IgD-negative memory B cell (primary cell): ENCODE results near the gene RRM1. TPM values are rescaled to one million over a fixed set of nuclear protein-coding genes. Genes with fewer than 3 reads are reported as not detected.
"Not testable (repeated sequence)": the region's sequence is repeated elsewhere in the genome, so short reads cannot be mapped to it uniquely, and the experiment has no call there.

Experiments
- H3K27ac Mint-ChIP-seq, 3 donors: one replicate each; pipeline ENCODE4 v1.8.0; 2020 to 2022; ENCODE audit warnings: mild to moderate bottlenecking in 3 of 3, mixed read lengths in 3 of 3, moderate library complexity in 1 of 3
- H3K27me3 Mint-ChIP-seq: one replicate; pipeline ENCODE4 v1.8.0; 2021; ENCODE audit warnings: mixed read lengths
- H3K36me3 Mint-ChIP-seq: one replicate; pipeline ENCODE4 v1.8.0; 2020; ENCODE audit warnings: mild to moderate bottlenecking, mixed read lengths
- H3K4me1 Mint-ChIP-seq, 3 donors: one replicate each; pipeline ENCODE4 v1.8.0; 2020 to 2022; ENCODE audit warnings: mixed read lengths in 3 of 3, mild to moderate bottlenecking in 1 of 3
- H3K4me3 Mint-ChIP-seq, 4 donors: one replicate each; pipeline ENCODE4 v1.8.0; 2020 to 2022; ENCODE audit warnings: mild to moderate bottlenecking in 4 of 4, mixed read lengths in 4 of 4, moderate library complexity in 3 of 4
- H3K9me3 Mint-ChIP-seq, 3 donors: one replicate each; pipeline ENCODE4 v1.8.0; 2020 to 2021; ENCODE audit warnings: mixed read lengths in 3 of 3, mild to moderate bottlenecking in 1 of 3
- polyA plus RNA-seq: library from polyadenylated mRNA; unstranded; fragments of 300-500 nt; fragmentation: Illumina TruSeq; gene quantifications from one replicate; pipeline ENCODE4 v1.2.3, GENCODE V29; 2021

Gene RRM1
- polyA plus RNA-seq, 1 donor from 2014 or later: 16.6 TPM

DNA sequence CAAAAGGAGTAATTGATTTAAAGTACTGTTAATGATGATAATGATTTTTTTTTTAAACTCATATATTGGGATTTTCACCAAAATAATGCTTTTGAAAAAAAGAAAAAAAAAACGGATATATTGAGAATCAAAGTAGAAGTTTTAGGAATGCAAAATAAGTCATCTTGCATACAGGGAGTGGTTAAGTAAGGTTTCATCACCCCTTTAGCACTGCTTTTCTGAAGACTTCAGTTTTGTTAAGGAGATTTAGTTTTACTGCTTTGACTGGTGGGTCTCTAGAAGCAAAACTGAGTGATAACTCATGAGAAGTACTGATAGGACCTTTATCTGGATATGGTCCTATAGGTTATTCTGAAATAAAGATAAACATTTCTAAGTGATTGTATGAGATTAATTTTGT lies 43.9 kb downstream of the RRM1 start:
- Mint-ChIP-seq H3K4me1 (no peaks in the 10 kb centered on the region), H3K4me3 (no peak overlapping the region), H3K9me3 (peaks cover 1 to 27% (median 15%) of the 10 kb centered on the region in 3 donors), H3K27ac (peak overlapping the region in 1 of 3 donors; percentile 48), H3K36me3 (peaks cover 33% of the 10 kb centered on the region), H3K27me3 (no peaks in the 10 kb centered on the region)

DNA sequence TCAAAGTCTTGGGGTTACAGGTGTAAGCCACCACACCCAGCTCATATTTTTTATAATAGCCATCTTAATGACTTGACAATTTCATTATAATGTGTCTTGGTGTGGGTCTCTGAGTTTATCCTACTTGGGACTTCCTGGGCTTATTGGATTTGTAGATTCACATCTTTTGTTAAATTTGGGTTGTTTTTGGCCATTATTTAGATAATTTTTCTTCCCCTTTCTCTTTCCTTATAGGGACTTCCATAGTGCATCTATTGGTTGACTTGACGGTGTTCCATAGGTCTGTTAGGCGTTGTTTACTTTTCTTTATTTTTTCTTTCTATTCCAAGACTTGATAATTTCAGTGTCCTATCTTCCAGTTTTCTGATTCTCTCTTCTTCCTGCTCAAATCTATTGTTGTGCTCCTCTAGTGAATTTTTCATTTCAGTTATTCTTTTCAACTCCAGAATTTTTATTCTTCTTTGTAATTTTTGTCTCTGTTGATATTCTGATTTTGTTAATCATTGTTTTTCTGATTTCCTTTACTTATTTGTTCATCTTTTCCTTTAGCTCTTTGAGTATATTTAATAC lies 45.6 kb downstream of the RRM1 start:
- Mint-ChIP-seq H3K36me3 (peaks cover 30% of the 10 kb centered on the region), H3K4me3 (peak overlapping the region in 1 of 4 donors; percentile 49), H3K4me1 (no peaks in the 10 kb centered on the region), H3K27me3 (no peaks in the 10 kb centered on the region), H3K27ac (no peak overlapping the region), H3K9me3 (peaks cover 1 to 27% (median 15%) of the 10 kb centered on the region in 3 donors)

DNA sequence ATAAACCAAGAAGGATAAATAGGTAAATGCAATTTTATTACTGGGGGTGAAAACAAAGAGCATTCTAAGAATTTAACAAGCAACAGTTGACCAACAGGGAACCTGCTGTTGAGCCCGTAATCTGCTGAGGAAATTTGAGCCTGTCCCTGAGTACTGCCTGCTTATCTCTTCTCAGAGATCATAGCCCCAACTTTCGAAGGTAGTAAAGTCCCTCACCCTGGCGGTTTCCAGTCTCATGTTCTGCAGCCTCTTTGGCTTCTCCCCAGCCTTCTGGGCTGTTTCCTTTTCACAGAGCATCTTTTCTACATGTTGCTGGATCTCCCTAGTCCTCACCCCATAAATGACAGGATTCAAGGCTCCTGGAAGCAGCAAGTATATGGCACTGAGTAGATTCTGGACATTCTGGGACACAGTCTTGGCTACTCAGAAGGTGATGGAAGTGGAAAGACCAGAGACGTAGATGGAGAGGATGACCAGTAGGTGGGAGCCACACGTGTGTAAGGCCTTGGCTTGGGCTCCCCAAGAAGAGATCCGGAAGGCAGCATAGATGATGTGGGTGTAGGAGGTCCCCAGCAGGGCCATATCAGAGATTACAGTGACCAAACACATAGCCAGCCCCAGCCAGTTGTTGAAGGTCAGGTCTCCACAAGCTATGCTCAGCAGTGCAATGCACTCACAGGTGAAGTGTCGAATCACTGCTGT lies 51.6 kb downstream of the RRM1 start:
- H3K4me1 Mint-ChIP-seq: no peaks in the 10 kb centered on the region
- H3K27me3 Mint-ChIP-seq: no peaks in the 10 kb centered on the region
- peaks cover 0 to 10% (median 3%) of the 10 kb centered on the region in 3 donors for H3K9me3 Mint-ChIP-seq
- H3K27ac Mint-ChIP-seq: no peak overlapping the region
- no peaks in the 10 kb centered on the region for H3K36me3 Mint-ChIP-seq
- H3K4me3 Mint-ChIP-seq: no peak overlapping the region

DNA sequence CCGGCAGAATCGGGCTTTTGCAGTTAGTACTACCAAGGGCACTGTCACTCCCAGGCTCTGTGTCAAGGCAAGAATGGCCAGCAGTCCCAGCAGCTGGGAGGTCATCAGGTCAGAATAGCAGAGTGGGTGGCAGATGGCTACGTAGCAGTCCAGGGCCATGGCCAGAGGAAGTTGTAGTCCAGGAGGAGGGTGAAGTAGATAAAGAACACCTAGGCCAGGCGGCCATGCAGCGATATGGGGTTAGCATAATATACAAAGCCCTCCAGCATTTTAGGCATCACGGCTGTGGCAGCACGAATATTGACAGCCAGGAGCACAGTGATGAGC lies 52.1 kb downstream of the RRM1 start:
- no peaks in the 10 kb centered on the region for H3K4me1 Mint-ChIP-seq
- H3K36me3 Mint-ChIP-seq: no peaks in the 10 kb centered on the region
- H3K27ac Mint-ChIP-seq: no peak overlapping the region
- peaks cover 0 to 5% (median 0%) of the 10 kb centered on the region in 3 donors for H3K9me3 Mint-ChIP-seq
- no peaks in the 10 kb centered on the region for H3K27me3 Mint-ChIP-seq
- H3K4me3 Mint-ChIP-seq: no peak overlapping the region

DNA sequence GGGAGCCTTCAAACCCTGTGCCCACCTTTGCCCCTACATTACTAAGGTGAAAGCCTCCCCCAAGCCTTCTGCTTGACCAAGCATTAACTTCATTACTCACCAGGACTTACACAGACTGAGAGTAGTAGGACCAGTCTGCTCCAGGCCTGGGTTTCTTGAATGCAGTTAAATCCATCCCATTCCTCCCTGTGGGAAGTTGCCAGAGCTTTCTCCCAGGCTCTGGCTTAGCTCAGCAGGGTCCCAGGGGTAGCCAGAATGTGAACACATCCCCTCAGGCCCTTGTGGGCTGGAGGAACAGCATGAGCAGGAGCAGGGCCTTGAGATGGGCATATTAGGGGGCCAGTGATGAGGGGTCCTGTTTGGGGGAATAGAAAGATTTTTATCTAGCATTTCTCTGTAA lies 59.9 kb downstream of the RRM1 start:
- Mint-ChIP-seq H3K27me3 (no peaks in the 10 kb centered on the region), H3K9me3 (peaks cover 0 to 3% (median 0%) of the 10 kb centered on the region in 3 donors), H3K27ac (no peak overlapping the region), H3K4me3 (no peak overlapping the region), H3K36me3 (no peaks in the 10 kb centered on the region), H3K4me1 (no peaks in the 10 kb centered on the region)

DNA sequence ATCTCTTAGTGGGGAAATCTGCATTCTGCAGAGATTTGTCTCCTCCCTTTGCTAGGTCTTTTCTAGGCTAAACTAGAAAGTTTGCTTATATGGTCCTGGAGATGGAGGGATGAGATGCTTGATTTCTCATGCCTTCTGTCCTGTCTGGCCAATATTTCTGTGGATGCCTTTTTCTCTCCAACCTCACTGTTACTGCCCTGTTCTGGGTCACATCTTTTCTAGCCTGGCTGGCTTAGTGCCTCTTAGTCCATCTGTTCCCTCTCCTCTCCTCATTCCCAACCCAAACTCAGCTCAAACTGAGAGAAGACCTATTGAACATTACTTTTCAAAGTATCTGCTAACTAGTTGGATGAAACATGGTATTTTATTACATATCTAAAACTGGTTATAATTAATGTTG lies 62.0 kb downstream of the RRM1 start:
- no peaks in the 10 kb centered on the region for H3K36me3 Mint-ChIP-seq
- no peaks in the 10 kb centered on the region for H3K27me3 Mint-ChIP-seq
- H3K27ac Mint-ChIP-seq: no peak overlapping the region
- no peaks in the 10 kb centered on the region for H3K4me1 Mint-ChIP-seq
- H3K4me3 Mint-ChIP-seq: no peak overlapping the region
- H3K9me3 Mint-ChIP-seq: no peaks in the 10 kb centered on the region

DNA sequence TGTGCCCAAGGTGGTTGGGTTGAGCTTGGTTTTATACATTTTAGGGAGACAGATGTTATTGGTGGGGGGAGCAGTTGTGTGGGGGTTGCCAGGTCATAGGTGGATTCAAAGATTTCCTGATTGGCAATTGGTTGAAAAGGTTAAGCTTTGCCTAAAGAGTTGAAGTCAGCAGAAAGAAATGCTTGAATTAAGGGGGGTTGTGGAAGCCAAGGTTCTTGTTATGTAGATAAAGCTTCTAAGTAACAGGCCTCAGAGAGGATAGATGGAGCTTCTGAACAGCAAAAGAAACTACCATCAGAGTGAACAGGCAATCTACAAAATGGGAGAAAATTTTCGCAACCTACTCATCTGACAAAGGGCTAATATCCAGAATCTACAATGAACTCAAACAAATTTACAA lies 64.2 kb downstream of the RRM1 start:
- H3K4me3 Mint-ChIP-seq, H3K27me3 Mint-ChIP-seq, H3K9me3 Mint-ChIP-seq, H3K4me1 Mint-ChIP-seq, H3K36me3 Mint-ChIP-seq, H3K27ac Mint-ChIP-seq: not testable (repeated sequence)

DNA sequence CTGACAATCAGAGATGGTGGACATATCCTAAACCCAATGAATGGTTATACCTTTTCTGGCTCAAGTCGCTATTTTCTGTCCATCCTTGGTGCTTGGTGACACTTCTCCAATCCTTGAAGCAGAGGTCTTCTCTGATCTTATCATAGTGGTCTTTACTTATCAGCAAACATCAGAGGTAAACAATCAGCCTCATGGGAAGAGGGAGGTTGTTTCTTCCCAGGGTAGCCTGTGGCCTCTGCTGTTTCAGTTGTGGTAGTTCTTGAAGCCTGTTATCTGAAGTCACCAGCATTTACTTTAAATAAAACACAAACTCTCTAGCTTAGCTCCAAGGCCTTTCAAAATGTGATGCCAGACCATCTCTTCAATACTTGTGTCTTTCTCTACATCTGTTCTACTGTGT lies 66.7 kb downstream of the RRM1 start:
- H3K27ac Mint-ChIP-seq: no peak overlapping the region
- no peak overlapping the region for H3K4me3 Mint-ChIP-seq
- H3K36me3 Mint-ChIP-seq: no peaks in the 10 kb centered on the region
- H3K9me3 Mint-ChIP-seq: peaks cover 0 to 3% (median 1%) of the 10 kb centered on the region in 3 donors
- no peaks in the 10 kb centered on the region for H3K4me1 Mint-ChIP-seq
- H3K27me3 Mint-ChIP-seq: no peaks in the 10 kb centered on the region

DNA sequence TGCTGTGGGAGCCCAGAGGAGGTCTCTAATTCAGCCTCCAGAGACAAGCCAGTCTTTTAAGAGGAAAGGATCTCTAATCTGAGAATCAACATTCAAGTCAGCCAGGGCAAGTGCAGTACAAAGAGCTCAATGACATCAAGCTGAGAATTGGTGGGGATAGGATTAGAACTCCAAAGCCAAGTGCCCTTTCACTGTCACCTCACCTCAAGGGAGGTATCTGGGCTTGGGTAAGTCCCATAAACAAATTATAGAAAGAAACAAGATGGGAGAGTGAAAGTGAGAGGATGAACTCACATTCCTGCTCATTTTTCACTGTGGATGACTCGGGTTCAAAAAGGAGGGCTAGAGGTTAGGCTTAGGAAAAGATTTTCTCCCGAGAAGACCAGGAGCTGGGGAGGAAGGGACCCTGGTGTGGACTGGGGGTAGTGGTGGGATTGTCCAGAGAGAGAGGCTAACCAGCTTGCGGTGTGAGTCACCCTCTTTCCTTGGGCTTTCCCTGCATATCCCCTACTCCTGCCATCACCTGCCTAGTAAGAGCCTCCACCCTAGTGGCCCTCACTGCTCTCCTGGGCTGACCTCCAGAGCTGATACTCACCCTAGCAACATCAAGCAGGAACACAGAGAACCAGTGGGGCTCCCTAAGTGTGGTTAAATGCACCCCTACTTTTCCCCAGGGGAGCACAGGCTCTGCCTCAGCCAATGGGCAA lies 70.4 kb downstream of the RRM1 start:
- Mint-ChIP-seq H3K36me3 (peaks cover 2% of the 10 kb centered on the region), H3K9me3 (peaks cover 0 to 3% (median 1%) of the 10 kb centered on the region in 3 donors), H3K4me1 (no peaks in the 10 kb centered on the region), H3K4me3 (no peak overlapping the region), H3K27me3 (no peaks in the 10 kb centered on the region), H3K27ac (no peak overlapping the region)

DNA sequence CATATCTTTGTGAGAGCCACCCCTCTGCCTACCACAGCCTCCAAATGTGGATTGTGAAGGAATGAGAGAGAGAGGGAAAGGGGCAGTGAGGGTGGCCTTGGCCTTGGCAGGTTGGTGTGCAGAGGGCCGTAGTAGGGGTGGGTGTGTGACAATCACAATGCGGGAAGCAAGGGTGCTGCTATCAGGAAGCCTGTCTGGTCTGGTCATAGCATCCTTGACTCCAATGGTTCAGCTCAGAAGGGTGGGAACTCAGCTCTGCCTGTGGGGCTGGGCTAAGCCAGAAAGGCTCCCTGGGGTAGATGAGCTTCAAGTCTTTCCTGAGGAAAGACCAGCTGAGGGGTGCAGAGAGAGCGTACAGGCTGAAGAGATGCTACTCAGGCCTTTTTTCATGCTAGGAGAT lies 72.7 kb downstream of the RRM1 start:
- H3K27me3 Mint-ChIP-seq: no peaks in the 10 kb centered on the region

DNA sequence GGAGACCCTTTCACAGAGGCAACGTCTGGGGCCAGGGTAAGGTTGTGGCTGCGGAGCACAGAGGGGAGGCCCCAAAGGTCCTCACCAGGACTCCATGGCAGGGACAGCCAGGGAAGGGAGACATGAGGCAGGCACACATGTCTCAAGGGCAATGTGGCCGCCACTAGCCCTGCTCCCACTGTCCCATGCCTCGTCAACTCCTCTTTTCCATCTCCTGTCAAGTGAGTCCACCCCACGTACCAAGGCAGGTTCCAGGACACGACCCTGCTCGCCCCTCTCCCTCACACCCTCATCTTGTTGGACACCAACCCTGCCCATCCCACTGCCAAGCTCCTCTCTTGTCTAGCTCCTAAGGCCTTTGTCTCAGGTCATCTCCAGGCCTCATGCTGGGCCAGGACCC lies 73.2 kb downstream of the RRM1 start:
- Mint-ChIP-seq H3K4me3 (no peak overlapping the region), H3K9me3 (peaks cover 0 to under 1% (median 0%) of the 10 kb centered on the region in 3 donors), H3K4me1 (no peaks in the 10 kb centered on the region), H3K27ac (peak overlapping the region in 1 of 3 donors; percentile 44), H3K27me3 (no peaks in the 10 kb centered on the region), H3K36me3 (peaks cover 2% of the 10 kb centered on the region)

More for the DNA sequence above, 72.7 kb downstream of the RRM1 start:
- Mint-ChIP-seq H3K9me3 (peaks cover 0 to 3% (median 1%) of the 10 kb centered on the region in 3 donors), H3K4me1 (no peaks in the 10 kb centered on the region), H3K4me3 (no peak overlapping the region), H3K27ac (no peak overlapping the region), H3K36me3 (peaks cover 2% of the 10 kb centered on the region)

DNA sequence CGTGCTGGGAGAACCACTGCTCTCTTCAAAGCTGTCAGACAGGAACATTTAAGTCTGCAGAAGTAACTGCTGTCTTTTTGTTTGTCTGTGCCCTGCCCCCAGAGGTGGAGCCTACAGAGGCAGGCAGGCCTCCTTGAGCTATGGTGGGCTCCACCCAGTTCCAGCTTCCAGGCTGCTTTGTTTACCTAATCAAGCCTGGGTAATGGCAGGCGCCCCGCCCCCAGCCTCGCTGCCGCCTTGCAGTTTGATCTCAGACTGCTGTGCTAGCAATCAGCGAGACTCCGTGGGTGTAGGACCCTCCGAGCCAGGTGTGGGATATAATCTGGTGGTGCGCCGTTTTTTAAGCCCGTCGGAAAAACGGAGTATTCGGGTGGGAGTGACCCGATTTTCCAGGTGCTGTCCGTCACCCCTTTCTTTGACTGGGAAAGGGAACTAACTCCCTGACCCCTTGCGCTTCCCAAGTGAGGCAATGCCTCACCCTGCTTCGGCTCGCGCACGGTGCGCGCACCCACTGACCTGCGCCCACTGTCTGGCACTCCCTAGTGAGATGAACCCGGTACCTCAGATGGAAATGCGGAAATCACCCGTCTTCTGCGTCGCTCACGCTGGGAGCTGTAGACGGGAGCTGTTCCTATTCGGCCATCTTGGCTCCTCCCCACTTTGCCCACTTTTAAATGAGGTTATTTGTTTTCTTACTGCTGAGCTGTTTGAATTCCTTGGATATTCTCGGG lies 81.2 kb downstream of the RRM1 start:
- not testable (repeated sequence) for H3K27me3 Mint-ChIP-seq, H3K36me3 Mint-ChIP-seq, H3K27ac Mint-ChIP-seq, H3K9me3 Mint-ChIP-seq, H3K4me1 Mint-ChIP-seq, H3K4me3 Mint-ChIP-seq

DNA sequence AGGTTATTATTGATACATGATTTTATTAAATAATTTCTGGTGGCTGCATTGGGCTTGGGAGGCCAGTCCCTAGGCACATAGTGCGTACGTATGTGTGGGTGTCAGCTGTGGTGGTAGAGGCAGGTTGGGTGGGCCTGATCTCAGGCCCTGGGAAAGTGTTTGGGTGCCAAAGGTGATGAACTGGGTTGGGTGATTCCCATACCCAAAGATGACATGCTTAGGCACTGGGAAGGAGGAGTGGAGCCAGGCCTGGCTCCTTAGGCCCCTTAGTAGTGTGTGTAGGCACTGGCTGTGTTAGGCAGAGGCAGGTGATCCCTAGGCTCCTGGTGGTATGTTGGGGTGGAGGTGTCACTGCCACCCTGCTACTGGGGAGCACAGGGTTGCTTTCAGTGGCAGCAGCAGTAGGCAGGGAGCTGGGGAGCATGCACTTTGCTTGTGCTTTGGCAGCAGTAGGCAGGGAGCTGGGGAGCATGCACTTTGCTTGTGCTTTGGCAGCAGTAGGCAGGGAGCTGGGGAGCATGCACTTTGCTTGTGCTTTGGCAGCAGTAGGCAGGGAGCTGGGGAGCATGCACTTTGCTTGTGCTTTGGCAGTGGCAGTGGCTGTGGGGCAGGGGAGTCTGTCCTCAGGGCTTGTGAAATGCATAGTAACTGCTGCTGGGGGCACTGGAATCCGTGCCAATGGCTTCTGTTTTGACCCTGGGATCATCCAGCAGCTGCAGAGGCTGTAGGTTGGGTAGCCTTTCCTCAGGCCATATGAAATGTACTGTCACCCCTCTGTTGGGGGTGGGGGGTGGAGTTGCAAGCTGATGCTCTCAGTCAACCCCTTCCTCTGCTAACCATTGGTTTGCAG lies 84.4 kb downstream of the RRM1 start:
- Mint-ChIP-seq H3K9me3 (no peaks in the 10 kb centered on the region), H3K27me3 (peaks cover 9% of the 10 kb centered on the region), H3K27ac (peak overlapping the region in 1 of 3 donors; percentile 26), H3K4me1 (no peaks in the 10 kb centered on the region), H3K4me3 (no peak overlapping the region), H3K36me3 (peaks cover 1% of the 10 kb centered on the region)

DNA sequence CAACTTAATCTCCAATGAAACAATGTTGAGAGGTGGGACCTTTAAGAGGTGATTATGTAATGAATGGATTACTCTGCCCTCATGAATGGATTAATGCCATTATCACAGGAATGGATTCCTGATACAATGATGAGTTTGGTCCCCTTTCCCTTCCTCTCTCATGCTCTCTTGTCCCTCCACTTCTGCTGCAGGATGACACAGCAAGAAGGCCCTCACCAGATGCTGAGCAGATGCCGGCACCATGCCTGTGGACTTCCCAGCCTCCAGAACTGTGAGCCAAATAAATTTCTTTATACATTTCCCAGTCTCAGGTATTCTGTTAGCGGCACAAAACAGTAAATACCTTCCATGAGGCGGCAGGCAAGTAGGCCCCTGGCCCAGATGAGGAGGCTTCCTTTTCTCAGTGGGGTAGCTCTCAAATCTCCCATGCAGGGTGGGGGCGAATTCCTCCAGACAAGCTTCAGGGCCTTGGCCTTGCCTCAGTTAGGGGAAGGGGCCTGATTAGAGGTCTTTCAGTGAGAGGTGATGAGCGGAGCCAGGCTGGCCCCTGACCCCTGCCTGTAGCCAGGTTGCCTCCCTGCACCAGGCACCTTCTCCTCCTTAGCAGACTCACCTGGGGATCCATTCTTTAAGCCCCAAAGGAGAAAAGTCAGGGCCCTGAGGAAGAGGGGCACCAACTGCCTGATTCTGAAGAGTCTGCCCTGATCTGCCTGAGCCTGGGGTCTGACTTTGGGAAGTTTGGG lies 86.0 kb downstream of the RRM1 start:
- Mint-ChIP-seq H3K27ac (no peak overlapping the region), H3K27me3 (peaks cover 9% of the 10 kb centered on the region), H3K9me3 (no peaks in the 10 kb centered on the region), H3K36me3 (peaks cover 3% of the 10 kb centered on the region), H3K4me1 (no peaks in the 10 kb centered on the region), H3K4me3 (peak overlapping the region in 2 of 4 donors; percentile 11 to 12)
